ENCODE data around the gene MISFA.

DNA sequence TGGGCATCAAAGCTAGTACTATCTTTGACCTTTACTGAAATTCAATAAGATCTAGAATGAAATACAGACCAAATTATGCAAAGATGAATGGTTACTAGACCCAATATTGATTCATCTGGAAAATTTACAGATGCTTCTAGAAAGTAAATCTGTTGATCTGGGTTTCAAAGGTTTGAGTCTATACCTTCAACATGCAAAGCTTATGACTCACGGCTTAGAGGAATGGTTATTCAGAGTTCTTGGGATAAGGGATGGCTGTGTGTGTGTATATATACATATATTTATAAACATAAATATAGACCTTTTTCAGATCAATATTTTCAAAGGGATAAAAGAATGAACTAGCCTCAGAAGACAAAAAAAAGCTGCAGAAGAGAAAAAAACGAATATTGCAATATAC lies 33.3 kb downstream of the MISFA start:
- TF ChIP-seq POLR2A (IDR thresholded peaks at IDR 0.05; ENCODE audit: low read depth, low read length): no peak
- no peak for TF ChIP-seq TAF1 (IDR thresholded peaks at IDR 0.05; ENCODE audit: borderline replicate concordance, low read depth, low read length)
- TF ChIP-seq POLR2AphosphoS5 (IDR thresholded peaks at IDR 0.05; ENCODE audit: low read depth, low read length): no peak

Data from GM12892 (cell line).